Measurements from ENCODE around the gene USP16.
"Not testable (repeated sequence)": the region's sequence is repeated elsewhere in the genome, so short reads cannot be mapped to it uniquely, and the experiment has no call there.

USP16 gene

DNA sequence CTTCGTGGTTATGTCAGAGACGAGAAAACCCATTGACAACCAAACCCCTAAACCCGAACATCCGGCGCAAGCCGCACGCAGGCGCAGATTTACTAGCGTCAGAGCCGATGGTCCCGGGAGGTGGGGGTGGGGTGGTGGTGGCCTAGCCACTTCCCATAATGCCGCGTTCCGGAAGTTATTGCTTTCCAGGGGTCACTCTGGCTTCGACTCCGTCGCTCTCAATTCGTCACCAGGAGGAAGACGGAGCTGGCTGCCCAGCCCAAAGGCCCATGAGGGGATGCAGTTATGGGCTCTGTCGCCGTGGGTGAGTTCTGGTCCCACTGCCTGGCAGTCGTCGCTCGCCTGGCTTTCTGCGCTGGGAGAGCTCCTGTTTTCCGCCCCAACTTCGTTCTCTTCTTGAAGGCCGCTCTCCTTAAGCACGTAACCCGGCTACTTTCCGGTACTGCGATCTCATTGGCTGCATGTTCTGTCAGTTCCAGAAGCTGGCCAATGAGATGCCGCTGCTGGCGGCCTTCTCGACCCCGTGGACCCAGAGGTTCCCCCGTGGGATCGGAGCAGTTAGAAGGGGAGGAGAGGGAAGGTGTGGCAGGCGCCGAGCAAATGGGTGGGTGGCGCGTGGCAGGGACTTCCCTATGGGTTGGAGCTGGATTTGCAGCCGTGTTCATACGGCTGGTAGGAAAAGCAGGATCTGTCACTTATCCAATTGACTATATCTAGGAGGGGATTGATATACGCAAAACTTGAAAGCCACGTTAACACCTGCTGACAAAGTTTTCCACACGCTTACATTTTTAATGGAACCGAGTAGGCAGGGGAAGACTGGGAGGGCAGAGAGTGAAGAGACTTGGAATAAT is at the start of gene USP16:
Gene USP16, plus strand, starts transcription at position 195 of the 854 bp plus-strand sequence. CDS start 3,246 bp downstream, outside the sequence.
- peak; percentile 95 for DNase-seq

DNA sequence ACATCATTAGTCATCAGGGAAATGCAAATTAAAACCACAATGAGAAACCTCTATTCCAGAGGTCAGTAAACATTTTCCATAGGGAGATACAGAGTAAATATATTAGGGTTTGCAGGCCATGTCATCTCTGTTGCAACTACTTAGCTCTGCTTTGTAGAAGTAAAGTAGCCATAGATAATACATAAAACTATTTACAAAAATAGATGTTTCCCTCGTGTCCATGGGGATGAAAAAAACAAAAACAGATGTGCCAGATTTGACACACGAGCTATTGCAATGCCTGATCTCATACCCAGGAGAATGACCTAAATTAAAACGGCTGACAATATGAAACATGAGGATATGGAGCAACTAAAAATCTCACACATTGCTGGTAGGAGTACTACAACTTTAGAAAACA is 49.1 kb upstream of the USP16 start:
- DNase-seq, result no peak

DNA sequence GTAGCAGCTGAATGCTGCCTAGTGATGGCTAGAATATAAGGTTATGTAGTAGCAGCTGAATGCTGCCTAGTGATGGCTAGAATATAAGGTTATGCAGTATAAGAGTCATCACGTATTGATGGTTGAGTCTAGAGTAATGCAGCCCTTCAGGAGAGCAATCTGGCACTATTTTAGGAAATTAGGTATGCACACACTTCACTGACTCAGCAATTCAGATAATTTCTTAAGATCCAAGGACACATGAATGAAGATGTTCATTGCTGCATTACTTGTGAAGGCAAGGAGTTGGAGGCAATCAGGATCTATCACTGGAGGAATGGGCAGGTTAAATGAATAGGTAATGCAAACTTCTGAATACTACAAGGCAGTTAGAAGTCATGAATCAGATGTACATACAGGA is 45.4 kb upstream of the USP16 start:
- DNase-seq, result no peak

DNA sequence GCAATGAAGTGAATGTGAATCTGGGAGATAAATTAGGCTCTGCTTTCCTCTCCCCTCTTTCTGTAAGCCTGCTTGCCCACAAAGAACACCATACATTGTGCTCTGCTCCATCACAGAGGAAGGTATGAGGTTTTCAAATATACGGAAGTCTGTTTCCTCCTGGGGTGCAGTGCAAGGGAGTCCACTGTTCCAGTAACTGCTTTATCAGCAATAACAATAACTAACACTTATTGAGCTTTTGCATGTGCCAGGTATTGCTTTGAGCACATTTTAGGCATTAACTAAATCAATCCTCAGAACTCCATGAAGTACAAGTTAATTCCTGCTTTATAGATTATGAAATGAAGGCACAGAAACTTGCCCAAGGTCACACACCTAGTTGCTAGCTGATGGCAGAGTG is 41.8 kb upstream of the USP16 start:
- DNase-seq, result no peak

DNA sequence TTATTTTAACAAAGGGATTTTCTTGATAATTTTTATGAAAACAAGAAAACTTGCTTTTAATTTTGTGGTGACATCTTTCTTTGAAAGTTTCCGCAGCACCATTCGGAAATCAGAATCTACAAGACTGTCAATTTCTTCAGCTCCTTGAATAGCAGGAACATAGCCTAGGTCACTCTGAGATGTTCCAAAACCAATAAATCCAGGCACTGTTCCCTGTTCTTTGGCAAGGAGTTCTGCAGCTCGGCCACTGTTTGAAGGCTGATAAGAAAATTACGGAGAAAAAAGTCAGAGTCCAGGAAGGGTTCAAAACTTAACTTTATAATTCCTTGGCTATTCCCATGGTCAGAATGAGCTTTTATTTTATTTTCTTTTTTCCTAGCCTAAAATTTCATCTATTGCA is 37.8 kb upstream of the USP16 start:
- no peak for DNase-seq

DNA sequence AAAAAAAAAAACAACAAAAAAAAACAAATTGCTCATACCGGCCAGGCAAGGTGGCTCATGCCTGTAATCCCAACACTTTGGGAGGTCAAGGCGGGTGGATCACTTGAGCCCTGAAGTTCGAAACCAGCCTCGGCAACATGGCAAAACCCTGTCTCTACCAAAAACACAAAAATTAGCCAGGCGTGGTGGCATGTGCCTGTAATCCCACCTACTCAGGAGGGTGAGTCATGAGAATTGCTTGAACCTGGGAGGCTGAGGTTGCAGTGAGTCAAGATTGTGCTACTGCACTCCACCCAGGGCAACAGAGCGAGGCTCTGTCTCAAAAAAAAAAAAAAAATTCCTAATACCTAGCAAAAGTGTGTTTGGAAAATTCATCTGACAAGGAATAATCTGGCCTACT is 36.3 kb upstream of the USP16 start:
- DNase-seq, result peak; percentile 62

DNA sequence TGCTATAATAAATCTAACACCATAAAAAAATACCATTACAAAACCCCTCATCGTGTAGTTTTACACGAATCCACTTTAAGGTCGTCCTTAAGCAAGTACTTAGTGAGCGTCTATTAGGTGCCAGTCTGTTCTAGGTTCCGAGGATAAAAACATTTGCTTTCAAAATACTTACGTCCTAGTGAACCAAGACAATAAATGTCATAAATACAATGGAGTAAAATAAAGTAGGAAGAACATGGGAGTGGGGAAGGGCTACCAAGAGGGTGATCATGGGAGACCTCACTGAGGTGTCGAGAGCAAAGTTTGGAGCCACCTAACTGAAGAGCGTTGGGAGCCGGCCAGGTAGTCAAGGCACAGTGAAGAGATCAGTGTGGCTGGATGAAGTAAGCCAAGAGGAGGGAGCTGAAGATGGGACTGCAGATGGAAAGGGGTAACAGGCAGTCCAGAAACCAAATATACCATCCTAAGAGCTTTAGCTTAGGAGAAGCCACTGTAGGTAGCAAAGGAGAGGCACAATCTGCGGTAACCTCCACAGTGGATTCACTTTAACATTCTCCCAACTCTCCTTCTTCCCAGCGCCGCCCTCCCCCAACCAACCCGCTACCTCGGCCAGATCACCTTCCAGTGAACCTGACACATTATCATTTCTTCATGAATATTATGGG is 32.5 kb upstream of the USP16 start:
- no peak for DNase-seq

DNA sequence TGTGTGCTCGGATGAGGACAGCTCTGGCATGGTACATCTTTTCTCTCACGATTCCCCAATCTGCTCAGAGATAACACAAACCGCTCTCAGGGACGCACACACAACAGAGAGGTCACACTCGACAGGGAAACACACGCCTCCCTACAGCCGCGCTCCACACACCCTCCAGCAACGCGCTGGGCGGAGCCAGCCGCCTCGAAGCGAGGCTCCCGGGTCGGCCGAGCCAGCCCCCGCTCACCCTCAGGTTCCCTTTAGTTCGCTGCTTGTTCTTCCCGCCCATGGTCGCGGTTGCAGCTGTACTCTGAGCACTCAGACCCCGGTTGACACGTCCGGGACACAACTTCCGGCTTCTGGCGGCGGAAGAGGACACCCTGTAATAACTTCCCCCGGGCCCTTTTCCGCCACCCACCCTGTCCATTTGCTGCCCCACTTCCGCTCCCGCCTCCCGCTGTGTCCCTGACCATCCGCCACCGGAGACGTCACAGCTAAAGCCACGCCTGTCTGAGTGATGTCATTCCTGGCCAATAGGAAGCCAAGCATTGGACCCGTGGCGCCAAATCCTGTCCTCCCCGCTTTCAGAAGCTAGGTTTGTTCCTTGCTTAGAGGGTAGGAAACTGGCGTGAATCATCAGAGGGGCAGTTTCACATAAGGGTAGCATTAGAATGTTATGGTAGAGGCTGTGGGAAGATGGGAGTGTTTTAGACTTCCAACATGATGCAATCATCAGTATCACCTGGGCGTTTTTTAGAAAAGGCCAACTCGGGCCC is 31.8 kb upstream of the USP16 start, which contains the start of gene LTN1:
Gene LTN1, minus strand, starts transcription at position 352 of the 767 bp plus-strand sequence. Its CDS starts 72 bp downstream, at position 280.
- DNase-seq, result peak; percentile 99

DNA sequence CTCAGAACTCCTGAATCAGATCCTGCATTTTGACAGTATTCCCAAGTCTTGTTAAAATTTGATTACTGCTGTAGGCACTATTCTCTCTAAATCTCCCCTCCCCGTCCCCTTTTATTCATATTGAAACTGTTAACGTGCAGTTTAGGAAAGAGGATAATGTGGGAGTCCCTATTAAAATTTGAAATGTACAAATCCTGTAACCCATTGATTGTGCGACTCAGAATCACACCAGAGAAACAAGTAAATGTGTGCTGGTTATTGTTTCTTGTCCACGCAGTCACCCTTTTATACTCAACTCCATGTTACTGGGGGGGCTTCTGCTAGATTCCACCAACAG is 31.2 kb upstream of the USP16 start:
- no peak for DNase-seq

DNA sequence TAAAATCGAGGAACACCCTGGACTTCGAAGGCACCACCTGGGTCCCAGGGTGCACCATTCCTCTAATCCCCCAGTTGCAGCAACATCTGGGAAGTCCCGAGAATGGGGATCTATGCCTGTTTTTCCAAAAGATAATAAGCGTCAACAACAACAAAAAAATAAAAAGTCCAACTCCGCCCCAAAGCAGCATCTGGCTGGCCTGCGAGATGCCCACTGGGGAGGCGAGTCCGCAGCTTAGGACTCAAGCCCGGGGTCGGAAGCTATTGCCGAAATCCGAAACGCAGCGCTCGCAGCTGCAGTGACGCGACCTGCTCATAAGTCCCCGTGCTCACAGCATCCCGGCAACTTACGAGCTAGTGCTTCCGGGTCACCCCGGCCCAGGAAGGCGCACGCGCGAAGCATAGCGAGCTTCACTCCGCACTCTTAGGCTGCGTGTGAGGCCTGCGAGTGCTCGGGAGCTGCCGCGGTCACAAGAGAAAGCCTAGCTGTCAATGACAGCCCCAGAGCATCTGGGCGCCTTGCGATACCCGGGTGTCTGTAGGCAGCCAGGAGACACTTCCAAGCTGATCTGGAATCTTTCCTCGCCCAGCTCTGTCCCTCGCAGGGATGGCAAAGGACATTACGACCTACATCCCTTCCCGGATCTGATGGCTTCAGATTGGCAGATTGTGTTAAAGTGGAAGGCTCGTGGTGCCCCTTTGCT is 21.9 kb upstream of the USP16 start:
- DNase-seq, result peak; percentile 96

DNA sequence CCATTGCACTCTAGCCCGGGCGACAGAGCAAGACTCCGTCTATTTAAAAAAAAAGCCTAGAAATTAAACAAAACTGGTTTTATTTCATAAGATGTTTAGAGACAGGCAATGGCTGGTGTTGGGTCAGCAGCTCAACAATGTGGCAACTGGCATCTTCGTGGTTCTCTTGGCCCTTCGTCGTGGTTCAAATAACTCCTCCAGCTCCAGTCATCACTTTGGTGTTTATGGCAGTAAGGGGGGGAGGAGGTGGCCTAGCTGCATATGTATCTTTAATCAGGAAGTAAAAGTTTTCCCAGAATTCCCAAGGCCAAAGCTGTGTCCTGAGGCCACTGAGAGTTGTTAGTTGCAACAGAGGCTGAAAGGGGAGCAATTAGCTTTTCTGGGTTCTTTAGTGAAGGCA is 18.8 kb upstream of the USP16 start:
- DNase-seq, result no peak

DNA sequence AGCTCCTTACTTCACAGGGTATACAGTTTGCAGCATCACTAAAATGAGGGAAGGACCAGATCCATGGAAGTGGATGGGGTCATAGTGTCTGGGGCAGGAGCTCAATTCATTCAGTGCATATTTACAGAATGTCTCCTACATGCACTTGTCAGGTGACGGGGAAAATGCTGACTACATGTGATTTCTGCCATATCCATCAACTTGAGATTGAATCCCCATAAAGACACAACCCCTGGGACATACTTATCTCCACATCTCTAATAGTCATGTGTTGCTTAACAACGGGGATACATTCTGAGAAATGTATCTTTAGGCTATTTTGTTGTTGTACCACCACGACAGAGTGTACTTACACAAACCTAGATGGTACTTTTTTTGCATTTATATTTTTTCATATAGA is 17.3 kb upstream of the USP16 start:
- DNase-seq, result no peak

DNA sequence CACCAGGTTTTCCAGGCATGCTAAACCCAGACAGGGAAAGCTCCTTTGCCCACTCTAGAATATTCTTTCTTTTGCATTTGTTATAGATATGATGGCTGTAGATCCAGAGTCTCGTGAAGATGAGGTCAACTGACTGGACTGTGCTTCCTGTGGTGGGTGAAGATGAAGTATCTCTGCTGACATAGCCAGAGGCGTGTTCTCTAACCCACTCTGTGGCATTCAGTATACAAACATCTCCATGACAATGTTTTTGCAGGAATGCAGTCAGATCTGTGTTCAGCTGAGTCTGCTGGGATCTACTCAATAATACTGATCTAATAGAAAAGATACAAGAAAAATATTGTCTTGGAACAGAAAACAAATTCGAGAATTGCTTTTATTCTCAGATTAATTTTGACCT is 16.7 kb upstream of the USP16 start:
- DNase-seq, result no peak

DNA sequence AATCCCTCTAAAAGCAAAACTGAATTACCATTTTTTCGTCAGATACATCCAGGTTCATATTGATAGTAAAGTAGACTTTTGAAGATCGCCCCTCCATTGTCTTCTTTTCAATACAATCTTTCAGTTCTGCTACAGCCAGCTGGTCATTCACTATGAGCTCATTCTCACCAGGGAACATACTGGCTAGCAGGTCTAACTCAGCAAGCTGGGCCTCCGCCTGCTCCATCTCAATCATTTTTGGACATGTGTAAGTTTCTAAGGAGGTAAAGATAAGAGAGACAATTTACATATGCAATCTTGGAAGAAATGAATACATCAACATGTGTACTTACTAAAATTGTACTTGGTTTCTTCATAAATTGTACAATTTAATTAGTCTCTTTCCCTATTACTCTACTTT is 16.1 kb upstream of the USP16 start:
- no peak for DNase-seq

DNA sequence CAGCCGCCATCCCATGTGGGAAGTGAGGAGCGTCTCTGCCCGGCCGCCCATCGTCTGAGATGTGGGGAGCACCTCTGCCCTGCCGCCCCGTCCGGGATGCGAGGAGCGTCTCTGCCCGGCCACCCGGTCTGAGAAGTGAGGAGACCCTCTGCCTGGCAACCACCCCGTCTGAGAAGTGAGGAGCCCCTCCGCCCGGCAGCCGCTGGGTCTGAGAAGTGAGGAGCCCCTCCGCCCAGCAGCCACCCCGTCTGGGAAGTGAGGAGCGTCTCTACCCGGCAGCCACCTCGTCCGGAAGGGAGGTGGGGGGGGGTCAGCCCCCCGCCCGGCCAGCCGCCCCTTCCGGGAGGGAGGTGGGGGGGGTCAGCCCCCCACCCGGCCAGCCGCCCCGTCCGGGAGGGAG is 13.2 kb upstream of the USP16 start:
- not testable (repeated sequence) for DNase-seq

DNA sequence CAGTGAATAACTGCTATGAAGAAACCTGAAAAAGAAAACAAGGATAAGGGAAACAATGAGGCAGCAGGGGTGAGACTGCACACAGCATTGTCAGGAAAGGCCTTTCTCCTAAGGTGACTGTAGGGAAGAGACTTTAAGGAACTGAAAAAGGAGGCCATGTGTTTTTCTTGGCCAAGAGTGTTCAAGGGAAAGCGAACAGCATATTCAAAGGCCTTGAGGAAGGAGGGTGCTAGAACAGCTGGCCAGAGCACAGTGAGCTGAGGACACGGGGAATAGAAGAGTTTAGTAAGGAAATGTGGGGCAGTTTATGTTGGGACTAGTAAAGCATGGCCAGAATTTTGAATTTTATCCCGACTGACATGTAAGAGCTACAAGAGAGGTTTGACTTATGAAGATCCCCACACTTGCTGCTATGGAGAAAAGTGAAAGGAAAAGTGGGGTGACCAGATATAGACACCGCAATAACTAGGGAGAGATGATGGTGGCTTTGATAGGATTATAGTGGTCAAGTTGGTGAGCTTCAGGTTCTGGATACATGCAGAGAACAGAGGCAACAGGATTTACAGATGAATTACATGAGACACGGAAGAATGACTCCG is 6.7 kb upstream of the USP16 start:
- DNase-seq, result no peak

DNA sequence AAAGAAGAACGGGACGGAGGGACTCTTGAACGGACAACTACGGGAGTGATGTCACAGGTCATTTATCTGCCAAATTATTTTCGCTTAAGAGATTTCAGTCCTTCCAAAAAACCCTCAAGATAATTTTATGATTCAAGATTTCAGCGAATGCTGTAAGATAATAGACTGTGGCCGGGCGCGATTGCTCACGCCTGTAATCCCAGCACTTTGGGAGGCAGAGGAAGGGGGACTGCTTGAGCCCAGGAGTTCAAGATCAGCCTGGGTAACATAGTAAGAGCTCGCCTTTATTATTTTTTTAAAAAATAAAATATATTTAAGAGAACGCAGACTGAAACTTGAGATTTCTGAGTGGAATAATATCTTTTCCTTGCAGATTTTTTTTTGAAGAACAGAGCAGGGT is 5.9 kb upstream of the USP16 start:
- DNase-seq, result peak; percentile 14

DNA sequence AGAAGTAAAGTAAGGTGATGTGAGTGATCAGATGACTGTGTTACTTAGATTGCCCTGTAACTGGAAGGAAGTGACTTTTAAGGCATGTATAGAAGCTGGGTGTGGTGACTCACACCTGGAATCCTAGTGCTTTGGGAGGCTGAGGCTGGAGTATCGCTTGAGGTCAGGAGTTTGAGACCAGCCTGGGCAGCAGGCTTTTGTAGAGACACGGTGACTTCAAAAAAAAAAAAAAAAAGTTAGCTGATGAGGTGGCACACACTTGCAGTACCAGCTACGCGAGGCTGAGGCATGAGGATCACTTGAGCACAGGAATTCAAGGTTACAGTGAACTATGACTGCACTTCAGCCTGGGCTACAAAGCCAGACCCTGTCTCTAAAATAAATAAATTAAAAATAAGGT is 2.3 kb upstream of the USP16 start:
- DNase-seq, result peak; percentile 6

DNA sequence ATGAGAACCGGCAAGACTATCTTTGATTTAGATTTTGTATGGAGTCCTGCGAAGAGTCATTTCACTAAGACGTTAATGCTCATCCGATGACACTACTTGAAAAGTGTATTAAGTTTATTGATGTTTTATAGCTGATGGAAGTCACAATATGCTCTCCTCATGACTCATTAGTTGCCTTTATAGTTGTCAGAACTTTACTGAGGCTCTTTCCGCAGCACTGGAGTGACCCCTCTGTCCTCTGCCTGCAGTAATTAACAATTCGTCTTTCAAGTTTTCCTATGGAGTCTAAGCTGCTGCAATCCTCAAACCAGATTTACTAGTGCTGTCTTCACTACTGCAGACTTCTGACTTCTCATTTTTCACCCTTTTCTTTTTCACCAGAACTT is 853 bp downstream of the USP16 start:
- DNase-seq, result no peak

DNA sequence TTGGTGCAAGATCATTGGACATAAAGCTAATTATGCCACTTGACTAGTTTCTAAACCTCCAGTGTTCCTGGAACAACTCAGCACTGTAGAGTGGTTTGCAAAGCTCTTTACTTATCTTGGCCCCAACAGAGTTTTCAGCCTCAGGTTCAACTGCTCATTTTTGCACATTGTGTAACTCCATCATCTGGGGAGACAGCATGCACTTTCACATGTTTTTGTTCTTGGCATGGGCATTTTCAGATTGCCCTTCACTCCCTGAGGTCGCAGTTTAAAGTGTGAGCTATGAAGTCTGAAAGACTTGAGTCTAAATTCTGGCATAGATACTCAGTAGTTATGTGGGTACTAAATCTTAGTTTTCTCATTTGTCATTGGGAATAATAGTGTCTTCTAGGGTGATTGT is 5.1 kb downstream of the USP16 start:
- no peak for DNase-seq

DNA sequence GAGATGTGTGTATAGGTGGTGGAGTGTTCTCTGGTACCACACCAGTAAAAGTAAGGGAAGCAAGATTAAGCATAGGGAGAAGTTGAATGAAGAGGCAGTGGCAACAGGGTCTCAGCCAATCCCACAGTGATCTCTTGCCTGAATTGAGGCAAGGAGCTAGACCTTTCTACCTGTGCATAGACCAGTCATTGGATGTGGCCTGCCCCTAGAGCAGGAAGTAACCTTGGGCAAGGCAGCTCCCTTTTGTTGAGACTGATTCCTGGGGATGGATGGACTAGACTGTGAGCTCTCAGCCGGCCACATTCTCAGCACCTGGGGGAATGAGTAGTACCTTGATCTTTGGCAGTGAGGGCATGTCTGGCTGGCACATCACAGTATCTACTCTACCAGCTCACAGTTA is 6.4 kb downstream of the USP16 start:
- DNase-seq, result no peak

DNA sequence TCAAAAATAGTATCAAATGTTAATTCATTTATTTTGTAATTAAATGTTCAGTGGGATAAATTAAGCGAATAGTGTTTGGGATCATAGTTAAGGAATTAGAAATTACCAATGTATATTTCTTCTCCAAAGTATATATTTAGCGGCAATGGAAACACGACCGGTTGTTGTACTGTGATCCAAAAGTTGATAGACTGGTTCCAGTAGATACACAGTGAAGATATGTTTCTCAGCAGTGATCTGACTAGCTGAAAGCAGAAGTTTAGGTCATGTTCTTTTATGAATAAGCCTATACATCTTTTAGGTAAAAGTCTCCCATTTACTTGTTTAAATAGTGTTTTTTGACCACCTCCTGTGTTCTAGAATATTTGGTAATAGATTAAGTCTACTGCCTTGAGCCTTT is 8.8 kb downstream of the USP16 start:
- DNase-seq, result no peak

DNA sequence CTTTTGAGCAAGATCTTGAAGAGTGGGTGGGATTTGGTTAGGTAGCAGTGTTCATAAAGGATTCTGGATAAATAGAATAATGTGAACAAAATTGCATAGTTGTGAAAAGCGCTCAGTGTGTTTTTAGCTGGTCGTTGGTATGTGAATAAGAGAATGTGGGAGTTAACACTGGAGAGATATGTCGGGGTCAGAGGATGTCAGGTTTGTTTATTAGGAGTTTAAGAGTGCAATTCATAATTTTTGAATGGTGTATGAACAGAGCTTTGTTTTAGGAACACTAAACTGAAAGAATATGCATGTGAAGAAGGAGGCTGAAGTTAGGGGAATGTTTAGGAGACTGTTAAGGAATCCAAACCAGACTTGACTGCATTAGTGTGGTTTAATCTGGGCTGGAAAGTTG is 9.4 kb downstream of the USP16 start:
- DNase-seq, result no peak
